ENCODE results near the gene VPS26A. TPM values are rescaled to one million over a fixed set of nuclear protein-coding genes. Genes with fewer than 3 reads are reported as not detected.

VPS26A gene
- total and polyA plus RNA-seq, 2 donors (not counting 1 experiment from before 2014, with no cell fraction given) = 44.1 to 57.1 TPM

DNA sequence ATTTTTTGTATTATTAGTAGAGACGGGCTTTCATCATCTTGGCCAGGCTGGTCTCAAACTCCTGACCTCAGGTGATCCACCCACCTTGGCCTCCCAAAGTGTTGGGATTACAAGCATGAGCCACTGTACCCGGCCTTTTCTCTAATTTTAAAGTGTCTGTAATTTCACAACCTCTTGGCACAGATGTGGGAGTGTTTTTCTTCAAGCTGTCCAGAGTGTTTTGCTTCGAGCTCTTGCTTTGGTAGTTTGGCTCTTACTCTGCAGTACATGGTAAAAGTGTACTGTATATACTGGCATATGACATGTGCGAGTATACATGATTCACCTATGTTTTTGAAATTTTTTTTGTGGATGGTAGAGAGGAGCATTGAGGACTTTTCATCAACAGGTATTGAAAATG lies 26.2 kb upstream of the VPS26A start:
- no peak overlapping the region for H3K4me3 ChIP-seq (replicated peaks in 1 of 4; ENCODE audit: control extremely low read depth in 1 of 4, insufficient read depth in 1 of 4, low read depth in 3 of 4, low read length in 4 of 4)
- H3K4me2 ChIP-seq (ENCODE audit: extremely low read depth, insufficient read depth, low read length) = no peak overlapping the region
- TF ChIP-seq, protein P1, sequence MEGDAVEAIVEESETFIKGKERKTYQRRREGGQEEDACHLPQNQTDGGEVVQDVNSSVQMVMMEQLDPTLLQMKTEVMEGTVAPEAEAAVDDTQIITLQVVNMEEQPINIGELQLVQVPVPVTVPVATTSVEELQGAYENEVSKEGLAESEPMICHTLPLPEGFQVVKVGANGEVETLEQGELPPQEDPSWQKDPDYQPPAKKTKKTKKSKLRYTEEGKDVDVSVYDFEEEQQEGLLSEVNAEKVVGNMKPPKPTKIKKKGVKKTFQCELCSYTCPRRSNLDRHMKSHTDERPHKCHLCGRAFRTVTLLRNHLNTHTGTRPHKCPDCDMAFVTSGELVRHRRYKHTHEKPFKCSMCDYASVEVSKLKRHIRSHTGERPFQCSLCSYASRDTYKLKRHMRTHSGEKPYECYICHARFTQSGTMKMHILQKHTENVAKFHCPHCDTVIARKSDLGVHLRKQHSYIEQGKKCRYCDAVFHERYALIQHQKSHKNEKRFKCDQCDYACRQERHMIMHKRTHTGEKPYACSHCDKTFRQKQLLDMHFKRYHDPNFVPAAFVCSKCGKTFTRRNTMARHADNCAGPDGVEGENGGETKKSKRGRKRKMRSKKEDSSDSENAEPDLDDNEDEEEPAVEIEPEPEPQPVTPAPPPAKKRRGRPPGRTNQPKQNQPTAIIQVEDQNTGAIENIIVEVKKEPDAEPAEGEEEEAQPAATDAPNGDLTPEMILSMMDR (conservative IDR thresholded peaks at IDR 0.05 in 1 of 2, IDR thresholded peaks at IDR 0.05 in 1 of 2; ENCODE audit: low read depth in 1 of 2, low read length in 2 of 2) = no peak
- TF ChIP-seq EZH2 (IDR thresholded peaks at IDR 0.05; ENCODE audit: low read length, missing control alignments) = no peak
- H4K20me1 ChIP-seq (ENCODE audit: control insufficient read depth, extremely low read depth, insufficient read depth, low read length) = no peaks in the 10 kb centered on the region
- no peaks in the 10 kb centered on the region for H3K27me3 ChIP-seq (ENCODE audit: control insufficient read depth, insufficient read depth, low read length)
- H3K9me3 ChIP-seq (ENCODE audit: control insufficient read depth, insufficient read depth, low read depth, low read length) = no peaks in the 10 kb centered on the region
- H2AFZ ChIP-seq (ENCODE audit: low read length) = no peak overlapping the region
- H3K36me3 ChIP-seq (ENCODE audit: control insufficient read depth, insufficient read depth, low read length) = no peaks in the 10 kb centered on the region
- H3K27ac ChIP-seq (ENCODE audit: insufficient read depth, low read length) = no peak overlapping the region
- H3K79me2 ChIP-seq (ENCODE audit: control insufficient read depth, insufficient read depth, low read length) = peaks cover 2% of the 10 kb centered on the region
- peak in 1 of 2 donors; percentile 33 for DNase-seq (ENCODE audit: low read depth in 2 of 2)
- H3K9ac ChIP-seq (ENCODE audit: insufficient read depth, low read length) = no peak overlapping the region
- H3K4me1 ChIP-seq (ENCODE audit: control insufficient read depth, extremely low read depth, insufficient read depth, low read length) = no peaks in the 10 kb centered on the region

DNA sequence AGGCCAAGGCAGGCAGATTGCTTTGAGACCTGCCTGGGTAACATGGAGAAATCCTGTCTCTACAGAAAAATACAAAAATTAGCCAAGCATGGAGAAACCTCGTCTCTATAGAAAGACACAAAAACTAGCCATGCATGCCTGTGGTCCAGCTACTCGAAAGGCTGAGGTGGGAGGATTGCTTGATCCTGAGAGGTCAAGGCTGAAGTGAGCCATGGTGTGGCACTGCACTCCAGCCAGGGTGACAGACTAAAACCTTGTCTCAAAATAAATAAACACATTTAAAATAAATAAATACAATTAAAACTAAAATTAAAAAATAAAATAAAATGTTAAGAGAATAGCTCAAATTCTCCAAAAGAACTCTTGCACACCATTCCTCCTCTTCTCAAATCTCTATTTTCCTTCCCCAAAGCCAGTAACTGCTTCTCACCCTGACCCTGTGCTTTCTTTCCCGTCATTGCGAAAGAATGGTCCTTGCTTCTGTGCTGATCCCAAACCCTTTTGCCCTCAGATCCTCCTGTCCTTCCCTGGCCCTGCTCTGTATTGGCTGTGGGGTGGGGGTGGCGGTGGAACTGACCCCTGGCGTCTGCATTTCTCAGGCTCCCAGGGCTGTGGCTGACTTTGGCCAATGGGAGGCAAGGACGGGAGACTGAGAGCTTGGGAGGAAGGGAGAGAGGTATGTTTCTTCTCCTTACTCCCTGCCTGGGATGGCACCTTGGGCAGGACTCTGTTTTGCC lies 23.7 kb upstream of the VPS26A start:
- Histone ChIP-seq H3K79me2 (ENCODE audit: control insufficient read depth, insufficient read depth, low read length) (no peaks in the 10 kb centered on the region), H4K20me1 (ENCODE audit: control insufficient read depth, extremely low read depth, insufficient read depth, low read length) (no peaks in the 10 kb centered on the region), H3K9me3 (ENCODE audit: control insufficient read depth, insufficient read depth, low read depth, low read length) (no peaks in the 10 kb centered on the region), H3K27me3 (ENCODE audit: control insufficient read depth, insufficient read depth, low read length) (no peaks in the 10 kb centered on the region), H3K36me3 (ENCODE audit: control insufficient read depth, insufficient read depth, low read length) (no peaks in the 10 kb centered on the region), H3K27ac (ENCODE audit: insufficient read depth, low read length) (no peak overlapping the region), H3K4me1 (ENCODE audit: control insufficient read depth, extremely low read depth, insufficient read depth, low read length) (no peaks in the 10 kb centered on the region), H2AFZ (ENCODE audit: low read length) (no peak overlapping the region), H3K4me2 (ENCODE audit: extremely low read depth, insufficient read depth, low read length) (peak overlapping the region; percentile 3), H3K4me3 (replicated peaks in 1 of 4; ENCODE audit: control extremely low read depth in 1 of 4, insufficient read depth in 1 of 4, low read depth in 3 of 4, low read length in 4 of 4) (no peak overlapping the region), H3K9ac (ENCODE audit: insufficient read depth, low read length) (no peak overlapping the region)
- DNase-seq (ENCODE audit: low read depth in 2 of 2) = peak in 1 of 2 donors; percentile 29
- TF ChIP-seq, protein P1 (conservative IDR thresholded peaks at IDR 0.05 in 1 of 2, IDR thresholded peaks at IDR 0.05 in 1 of 2; ENCODE audit: low read depth in 1 of 2, low read length in 2 of 2) = no peak
- TF ChIP-seq EZH2 (IDR thresholded peaks at IDR 0.05; ENCODE audit: low read length, missing control alignments) = no peak

GRCh38 chr10:69101451-69102095 lies 22.4 kb upstream of the VPS26A start:
- Histone ChIP-seq H3K79me2 (ENCODE audit: control insufficient read depth, insufficient read depth, low read length) (no peaks in the 10 kb centered on the region), H3K36me3 (ENCODE audit: control insufficient read depth, insufficient read depth, low read length) (no peaks in the 10 kb centered on the region), H3K4me1 (ENCODE audit: control insufficient read depth, extremely low read depth, insufficient read depth, low read length) (no peaks in the 10 kb centered on the region), H3K27ac (ENCODE audit: insufficient read depth, low read length) (no peak overlapping the region), H3K27me3 (ENCODE audit: control insufficient read depth, insufficient read depth, low read length) (no peaks in the 10 kb centered on the region), H3K4me3 (replicated peaks in 1 of 4; ENCODE audit: control extremely low read depth in 1 of 4, insufficient read depth in 1 of 4, low read depth in 3 of 4, low read length in 4 of 4) (no peak overlapping the region), H3K4me2 (ENCODE audit: extremely low read depth, insufficient read depth, low read length) (no peak overlapping the region), H3K9me3 (ENCODE audit: control insufficient read depth, insufficient read depth, low read depth, low read length) (no peaks in the 10 kb centered on the region), H4K20me1 (ENCODE audit: control insufficient read depth, extremely low read depth, insufficient read depth, low read length) (no peaks in the 10 kb centered on the region), H3K9ac (ENCODE audit: insufficient read depth, low read length) (no peak overlapping the region), H2AFZ (ENCODE audit: low read length) (no peak overlapping the region)
- DNase-seq (ENCODE audit: low read depth in 2 of 2) = peak; percentile 34 to 68
- TF ChIP-seq EZH2 (IDR thresholded peaks at IDR 0.05; ENCODE audit: low read length, missing control alignments) = no peak
- TF ChIP-seq, protein P1 (conservative IDR thresholded peaks at IDR 0.05 in 1 of 2, IDR thresholded peaks at IDR 0.05 in 1 of 2; ENCODE audit: low read depth in 1 of 2, low read length in 2 of 2) = no peak

Measured in fibroblast of lung (primary cell).